Neural cell (in vitro differentiated cells): ENCODE measurements around the gene TRAPPC10. TPM values are rescaled to one million over a fixed set of nuclear protein-coding genes. Genes with fewer than 3 reads are reported as not detected.

Experiments used
- H2AFZ ChIP-seq: fragments of 200-600, 300-800 bp; sonication (generic), shearing (Covaris generic); 2 replicates; pipeline ENCODE4 v1.6.0; 2014; ENCODE audit warnings: low read depth, mild to moderate bottlenecking, antibody characterized with exemption, low read length, moderate library complexity
- H3F3A ChIP-seq: fragments of 200-600 bp; shearing (Covaris generic); 2 replicates; pipeline ENCODE4 v1.6.1; 2016; ENCODE audit warnings: mild to moderate bottlenecking, moderate library complexity, mixed read lengths, antibody characterized with exemption, low read length; ENCODE audit not compliant: insufficient read depth, poor library complexity, severe bottlenecking
- H3K27ac ChIP-seq: fragments of 200-600, 300-800 bp; sonication (generic), shearing (Covaris generic); 2 replicates; pipeline ENCODE4 v1.5.1; 2014; ENCODE audit warnings: mild to moderate bottlenecking, low read length, moderate library complexity
- H3K27me3 ChIP-seq: fragments of 300-800, 200-600 bp; sonication (generic), shearing (Covaris generic); 2 replicates; pipeline ENCODE4 v1.6.0; 2014; ENCODE audit warnings: mild to moderate bottlenecking, low read depth, low read length, moderate library complexity; ENCODE audit not compliant: insufficient read depth
- H3K36me3 ChIP-seq: fragments of 300-800, 200-600 bp; sonication (generic), shearing (Covaris generic); 2 replicates; pipeline ENCODE4 v1.5.1; 2014; ENCODE audit warnings: mild to moderate bottlenecking, antibody characterized with exemption, low read length, moderate library complexity; ENCODE audit not compliant: insufficient read depth
- H3K4me2 ChIP-seq: fragments of 300-800, 200-600 bp; sonication (generic), shearing (Covaris generic); 2 replicates; pipeline ENCODE4 v1.6.0; 2014; ENCODE audit warnings: mild to moderate bottlenecking, low read length
- H3K4me3 ChIP-seq: fragments of 300-800, 200-600 bp; sonication (generic), shearing (Covaris generic); 2 replicates; pipeline ENCODE4 v1.5.1; 2014; ENCODE audit warnings: mild to moderate bottlenecking, low read length, moderate library complexity
- H3K79me2 ChIP-seq: fragments of 200-600 bp; shearing (Covaris generic); replicated peaks from 2 replicates; pipeline ENCODE4 v1.6.0; 2014; ENCODE audit warnings: mild to moderate bottlenecking, low read length, moderate library complexity; ENCODE audit not compliant: insufficient read depth
- H3K9ac ChIP-seq: fragments of 300-800, 200-600 bp; sonication (generic), shearing (Covaris generic); 2 replicates; pipeline ENCODE4 v1.6.1; 2016; ENCODE audit warnings: mild to moderate bottlenecking, low read length, mixed read lengths
- H3K9me2 ChIP-seq: fragments of 200-600 bp; shearing (Covaris generic); 2 replicates; pipeline ENCODE4 v1.6.1; 2016; ENCODE audit warnings: mild to moderate bottlenecking, low read length, mixed read lengths; ENCODE audit not compliant: insufficient read depth
- H3K9me3 ChIP-seq: fragments of 200-600, 300-800 bp; sonication (generic), shearing (Covaris generic); 2 replicates; pipeline ENCODE4 v1.6.1; 2016; ENCODE audit warnings: mild to moderate bottlenecking, mixed run types, low read length, moderate library complexity, mixed read lengths
- H4K20me1 ChIP-seq: fragments of 200-600 bp; shearing (Covaris generic); 2 replicates; pipeline ENCODE4 v1.6.1; 2016; ENCODE audit warnings: mild to moderate bottlenecking, mixed run types; ENCODE audit not compliant: insufficient read depth
- EP300 ChIP-seq: fragments of 450-650 bp; conservative IDR thresholded peaks from 2 replicates; pipeline ENCODE4 v1.6.1; 2014; ENCODE audit warnings: antibody characterized with exemption, mild to moderate bottlenecking, moderate library complexity; ENCODE audit not compliant: poor library complexity, severe bottlenecking
- EZH2 ChIP-seq: fragments of 200-600, 300-800 bp; shearing (Covaris generic), sonication (generic); IDR thresholded peaks from 2 replicates; pipeline ENCODE4 v1.6.1; 2014; ENCODE audit warnings: antibody characterized with exemption, low read length, borderline replicate concordance, mild to moderate bottlenecking; ENCODE audit not compliant: insufficient read depth, poor library complexity, severe bottlenecking
- MXI1 ChIP-seq: fragments of 450-650 bp; conservative IDR thresholded peaks from 2 replicates; pipeline ENCODE4 v1.6.1; 2014; ENCODE audit warnings: antibody characterized with exemption, mild to moderate bottlenecking; ENCODE audit not compliant: poor library complexity, severe bottlenecking
- POLR2AphosphoS5 ChIP-seq: IDR thresholded peaks from 2 replicates; pipeline ENCODE4 v1.6.1; 2012
- RAD21 ChIP-seq: fragments of 450-650 bp; conservative IDR thresholded peaks from 2 replicates; pipeline ENCODE4 v1.6.1; 2014; ENCODE audit warnings: antibody characterized with exemption, mild to moderate bottlenecking, moderate library complexity
- SMC3 ChIP-seq: fragments of 450-650 bp; conservative IDR thresholded peaks from 2 replicates; pipeline ENCODE4 v1.6.1; 2014; ENCODE audit warnings: antibody characterized with exemption, mild to moderate bottlenecking, moderate library complexity; ENCODE audit not compliant: poor library complexity
- TAF1 ChIP-seq: IDR thresholded peaks from 2 replicates; pipeline ENCODE4 v1.6.1; 2012; ENCODE audit warnings: low read depth
- polyA plus RNA-seq: library from polyadenylated mRNA; depleted of rRNA; stranded (reverse); fragments of >200 nt; gene quantifications from 2 replicates; pipeline ENCODE4 v1.2.3, GENCODE V29; 2014
- TF ChIP-seq, protein P1 (sequence below): fragments of 450-650 bp; IDR thresholded peaks from 2 replicates; pipeline ENCODE4 v1.5.1; 2014; ENCODE audit warnings: antibody characterized with exemption, mild to moderate bottlenecking, moderate library complexity; ENCODE audit not compliant: poor library complexity, severe bottlenecking
- TF ChIP-seq, protein P2 (sequence below): IDR thresholded peaks from 2 replicates; pipeline ENCODE4 v1.6.1; 2012; ENCODE audit warnings: borderline replicate concordance

TRAPPC10 gene
- polyA plus RNA-seq, 1 donor from 2014 or later, result 17.8 TPM

DNA sequence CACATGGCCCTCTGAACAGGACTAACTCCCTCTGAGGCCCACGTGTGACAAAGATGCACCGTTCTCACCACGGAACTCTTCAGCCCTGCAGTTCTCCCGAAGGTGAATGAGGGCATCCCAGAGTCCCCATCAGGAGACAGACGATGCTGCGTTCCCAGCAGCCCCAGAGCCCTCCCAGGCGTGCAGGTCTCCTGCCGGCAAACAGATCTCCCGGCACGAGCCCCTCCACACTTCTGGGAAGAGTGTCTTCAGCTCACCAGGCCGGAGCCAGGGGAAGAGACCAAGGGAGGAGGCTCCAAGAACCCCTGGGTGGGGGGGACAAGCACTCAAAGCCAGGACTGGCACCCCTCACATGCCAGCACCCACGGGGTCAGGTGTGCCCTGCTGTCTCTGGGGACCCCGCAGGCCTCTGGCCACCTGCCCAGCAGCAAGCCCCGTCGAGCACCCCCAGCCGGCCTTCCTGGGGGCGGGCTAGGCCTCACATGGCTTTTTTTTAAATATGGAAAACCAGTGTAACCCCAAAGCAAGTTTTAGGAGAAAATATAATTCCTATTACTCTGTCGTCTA is 45.1 kb upstream of the TRAPPC10 start:
- no peaks in the 10 kb centered on the region for H3K79me2 ChIP-seq
- no peak overlapping the region for H3K4me3 ChIP-seq
- H4K20me1 ChIP-seq, result no peaks in the 10 kb centered on the region
- no peaks in the 10 kb centered on the region for H3F3A ChIP-seq
- H3K9me2 ChIP-seq, result no peaks in the 10 kb centered on the region
- H3K27me3 ChIP-seq, result no peaks in the 10 kb centered on the region
- no peaks in the 10 kb centered on the region for H3K9me3 ChIP-seq
- H3K9ac ChIP-seq, result no peak overlapping the region
- H3K27ac ChIP-seq, result no peak overlapping the region
- no peak overlapping the region for H2AFZ ChIP-seq
- H3K4me2 ChIP-seq, result no peak overlapping the region
- H3K36me3 ChIP-seq, result no peaks in the 10 kb centered on the region
- TF ChIP-seq MXI1 (no peak), TAF1 (no peak)
- TF ChIP-seq, protein P1, sequence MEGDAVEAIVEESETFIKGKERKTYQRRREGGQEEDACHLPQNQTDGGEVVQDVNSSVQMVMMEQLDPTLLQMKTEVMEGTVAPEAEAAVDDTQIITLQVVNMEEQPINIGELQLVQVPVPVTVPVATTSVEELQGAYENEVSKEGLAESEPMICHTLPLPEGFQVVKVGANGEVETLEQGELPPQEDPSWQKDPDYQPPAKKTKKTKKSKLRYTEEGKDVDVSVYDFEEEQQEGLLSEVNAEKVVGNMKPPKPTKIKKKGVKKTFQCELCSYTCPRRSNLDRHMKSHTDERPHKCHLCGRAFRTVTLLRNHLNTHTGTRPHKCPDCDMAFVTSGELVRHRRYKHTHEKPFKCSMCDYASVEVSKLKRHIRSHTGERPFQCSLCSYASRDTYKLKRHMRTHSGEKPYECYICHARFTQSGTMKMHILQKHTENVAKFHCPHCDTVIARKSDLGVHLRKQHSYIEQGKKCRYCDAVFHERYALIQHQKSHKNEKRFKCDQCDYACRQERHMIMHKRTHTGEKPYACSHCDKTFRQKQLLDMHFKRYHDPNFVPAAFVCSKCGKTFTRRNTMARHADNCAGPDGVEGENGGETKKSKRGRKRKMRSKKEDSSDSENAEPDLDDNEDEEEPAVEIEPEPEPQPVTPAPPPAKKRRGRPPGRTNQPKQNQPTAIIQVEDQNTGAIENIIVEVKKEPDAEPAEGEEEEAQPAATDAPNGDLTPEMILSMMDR, result no peak

DNA sequence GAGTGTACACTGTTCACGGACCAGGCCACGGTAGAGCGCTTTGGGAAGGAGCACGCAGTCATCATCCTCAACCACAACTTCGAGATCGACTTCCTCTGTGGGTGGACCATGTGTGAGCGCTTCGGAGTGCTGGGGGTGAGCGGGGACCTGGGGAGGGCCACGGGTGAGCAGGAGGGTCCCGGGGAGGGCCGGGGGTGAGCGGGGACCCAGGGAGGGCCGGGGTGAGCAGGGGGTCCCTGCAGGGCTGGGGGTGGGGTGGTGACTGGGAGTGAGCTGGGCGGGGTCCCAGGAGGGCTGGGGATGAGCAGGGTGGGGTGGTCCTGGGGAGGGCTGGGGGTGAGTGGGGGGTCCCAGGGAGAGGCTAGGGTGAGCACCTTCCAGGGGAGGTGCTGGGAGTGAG is 44.1 kb upstream of the TRAPPC10 start:
- Histone ChIP-seq H3K27ac (no peak overlapping the region), H3K79me2 (no peaks in the 10 kb centered on the region), H3F3A (no peaks in the 10 kb centered on the region), H4K20me1 (no peaks in the 10 kb centered on the region), H3K27me3 (no peaks in the 10 kb centered on the region), H3K36me3 (no peaks in the 10 kb centered on the region), H3K4me3 (no peak overlapping the region), H3K4me2 (no peak overlapping the region), H3K9me2 (no peaks in the 10 kb centered on the region), H3K9ac (no peak overlapping the region), H2AFZ (no peak overlapping the region), H3K9me3 (no peaks in the 10 kb centered on the region)
- TF ChIP-seq TAF1 (no peak), EZH2 (no peak), MXI1 (no peak), POLR2AphosphoS5 (no peak), RAD21 (no peak), SMC3 (no peak), EP300 (no peak)
- TF ChIP-seq, protein P1, result no peak
- TF ChIP-seq, protein P2, sequence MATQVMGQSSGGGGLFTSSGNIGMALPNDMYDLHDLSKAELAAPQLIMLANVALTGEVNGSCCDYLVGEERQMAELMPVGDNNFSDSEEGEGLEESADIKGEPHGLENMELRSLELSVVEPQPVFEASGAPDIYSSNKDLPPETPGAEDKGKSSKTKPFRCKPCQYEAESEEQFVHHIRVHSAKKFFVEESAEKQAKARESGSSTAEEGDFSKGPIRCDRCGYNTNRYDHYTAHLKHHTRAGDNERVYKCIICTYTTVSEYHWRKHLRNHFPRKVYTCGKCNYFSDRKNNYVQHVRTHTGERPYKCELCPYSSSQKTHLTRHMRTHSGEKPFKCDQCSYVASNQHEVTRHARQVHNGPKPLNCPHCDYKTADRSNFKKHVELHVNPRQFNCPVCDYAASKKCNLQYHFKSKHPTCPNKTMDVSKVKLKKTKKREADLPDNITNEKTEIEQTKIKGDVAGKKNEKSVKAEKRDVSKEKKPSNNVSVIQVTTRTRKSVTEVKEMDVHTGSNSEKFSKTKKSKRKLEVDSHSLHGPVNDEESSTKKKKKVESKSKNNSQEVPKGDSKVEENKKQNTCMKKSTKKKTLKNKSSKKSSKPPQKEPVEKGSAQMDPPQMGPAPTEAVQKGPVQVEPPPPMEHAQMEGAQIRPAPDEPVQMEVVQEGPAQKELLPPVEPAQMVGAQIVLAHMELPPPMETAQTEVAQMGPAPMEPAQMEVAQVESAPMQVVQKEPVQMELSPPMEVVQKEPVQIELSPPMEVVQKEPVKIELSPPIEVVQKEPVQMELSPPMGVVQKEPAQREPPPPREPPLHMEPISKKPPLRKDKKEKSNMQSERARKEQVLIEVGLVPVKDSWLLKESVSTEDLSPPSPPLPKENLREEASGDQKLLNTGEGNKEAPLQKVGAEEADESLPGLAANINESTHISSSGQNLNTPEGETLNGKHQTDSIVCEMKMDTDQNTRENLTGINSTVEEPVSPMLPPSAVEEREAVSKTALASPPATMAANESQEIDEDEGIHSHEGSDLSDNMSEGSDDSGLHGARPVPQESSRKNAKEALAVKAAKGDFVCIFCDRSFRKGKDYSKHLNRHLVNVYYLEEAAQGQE, result no peak
